Measurements from ENCODE around the gene RASSF10.

DNA sequence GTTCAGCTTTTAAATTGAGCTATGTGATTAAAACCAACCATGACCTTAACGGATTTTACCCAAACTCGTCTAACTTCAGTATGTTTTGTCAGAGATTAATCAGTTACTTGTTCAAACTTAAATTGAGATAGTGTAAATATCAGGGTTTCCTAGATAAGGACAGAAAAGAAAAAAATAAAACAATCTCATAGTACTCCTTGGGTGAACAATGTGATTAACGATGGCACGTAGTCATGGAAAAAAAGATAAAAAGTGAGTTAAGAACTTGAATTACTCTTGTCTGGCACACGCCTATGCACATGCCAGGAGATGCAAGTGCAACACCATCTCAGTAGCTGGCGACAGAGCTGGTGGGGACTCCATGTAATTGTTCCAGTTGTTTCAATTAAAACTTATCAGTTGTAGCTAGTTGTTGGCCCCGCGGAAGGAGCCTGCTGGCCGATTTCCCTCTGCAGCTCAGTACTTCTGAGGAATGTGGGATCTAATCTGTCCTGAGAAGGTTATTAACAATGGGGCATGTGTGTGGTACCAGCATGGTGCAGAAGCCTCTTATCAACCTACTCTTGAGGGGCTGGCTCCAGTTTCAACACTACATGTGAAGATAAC lies 3.0 kb downstream of the RASSF10 start:
- TF ChIP-seq POLR2A (IDR thresholded peaks at IDR 0.05; ENCODE audit: extremely low read depth, insufficient read length): no peak
- TF ChIP-seq, protein P1, sequence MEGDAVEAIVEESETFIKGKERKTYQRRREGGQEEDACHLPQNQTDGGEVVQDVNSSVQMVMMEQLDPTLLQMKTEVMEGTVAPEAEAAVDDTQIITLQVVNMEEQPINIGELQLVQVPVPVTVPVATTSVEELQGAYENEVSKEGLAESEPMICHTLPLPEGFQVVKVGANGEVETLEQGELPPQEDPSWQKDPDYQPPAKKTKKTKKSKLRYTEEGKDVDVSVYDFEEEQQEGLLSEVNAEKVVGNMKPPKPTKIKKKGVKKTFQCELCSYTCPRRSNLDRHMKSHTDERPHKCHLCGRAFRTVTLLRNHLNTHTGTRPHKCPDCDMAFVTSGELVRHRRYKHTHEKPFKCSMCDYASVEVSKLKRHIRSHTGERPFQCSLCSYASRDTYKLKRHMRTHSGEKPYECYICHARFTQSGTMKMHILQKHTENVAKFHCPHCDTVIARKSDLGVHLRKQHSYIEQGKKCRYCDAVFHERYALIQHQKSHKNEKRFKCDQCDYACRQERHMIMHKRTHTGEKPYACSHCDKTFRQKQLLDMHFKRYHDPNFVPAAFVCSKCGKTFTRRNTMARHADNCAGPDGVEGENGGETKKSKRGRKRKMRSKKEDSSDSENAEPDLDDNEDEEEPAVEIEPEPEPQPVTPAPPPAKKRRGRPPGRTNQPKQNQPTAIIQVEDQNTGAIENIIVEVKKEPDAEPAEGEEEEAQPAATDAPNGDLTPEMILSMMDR (IDR thresholded peaks at IDR 0.05; ENCODE audit: low read depth, low read length): no peak
- TF ChIP-seq MAX (IDR thresholded peaks at IDR 0.05; ENCODE audit: low read depth, low read length): no peak
- TF ChIP-seq MYC (IDR thresholded peaks at IDR 0.05; ENCODE audit: low read depth, low read length): no peak
